SK-N-SH (cell line): ENCODE measurements around the gene NKX6-2. TPM values are rescaled to one million over a fixed set of nuclear protein-coding genes. Genes with fewer than 3 reads are reported as not detected.

Experiments used
- CTCF ChIA-PET: fragments of 300-600, 350-600 bp; formaldehyde crosslinking; extraction: SDS; loops from one replicate; lab custom pipeline; 2021; lab: Yijun Ruan, JAX
- POLR2A ChIA-PET: fragments of 350-600 bp; sonication (Branson Sonifier 250); formaldehyde crosslinking; extraction: SDS; loops from one replicate; lab custom pipeline; 2020; ENCODE audit warnings: antibody characterized with exemption, inconsistent platforms; lab: Yijun Ruan, JAX
- DNase-seq: peaks from one replicate; pipeline ENCODE4 v3.0.0; 2012
- H2AFZ ChIP-seq: fragments of 200-600 bp; sonication (generic); 2 replicates; pipeline ENCODE4 v1.8.1; 2016; ENCODE audit warnings: antibody characterized with exemption, mild to moderate bottlenecking, low read depth
- H3F3A ChIP-seq: fragments of 200-600 bp; sonication (generic); replicated peaks from 2 replicates; pipeline ENCODE3; 2016; ENCODE audit warnings: antibody characterized with exemption, mild to moderate bottlenecking; ENCODE audit not compliant: insufficient read depth
- H3K27ac ChIP-seq, 2 experiments: fragments of 200-500 bp in 1 of 2; fragments of 200-600 bp in 1 of 2; sonication (Bioruptor generic) in 1 of 2; sonication (generic), shearing (Covaris generic) in 1 of 2; 2 replicates each; pipeline versions ENCODE4 v1.5.1 to v1.6.1; 2014 to 2016; ENCODE audit warnings: low read depth in 2 of 2, inconsistent platforms in 1 of 2, low read length in 1 of 2, mild to moderate bottlenecking in 1 of 2, mixed read lengths in 1 of 2
- H3K27me3 ChIP-seq: fragments of 200-600 bp; sonication (generic), shearing (Covaris generic); 2 replicates; pipeline ENCODE4 v1.6.1; 2016; ENCODE audit warnings: mixed run types; ENCODE audit not compliant: insufficient read depth
- H3K36me3 ChIP-seq, 2 experiments: fragments of 200-500 bp in 1 of 2; fragments of 200-600 bp in 1 of 2; sonication (Bioruptor generic) in 1 of 2; sonication (generic) in 1 of 2; replicated peaks in 1 of 2; 2 replicates each; pipeline versions ENCODE3 to v1.5.1; 2014 to 2016; ENCODE audit warnings: low read length in 1 of 2, mild to moderate bottlenecking in 1 of 2; ENCODE audit not compliant: insufficient read depth in 2 of 2, control insufficient read depth in 1 of 2
- H3K4me1 ChIP-seq, 2 experiments: fragments of 200-500 bp in 1 of 2; fragments of 200-600 bp in 1 of 2; sonication (Bioruptor generic) in 1 of 2; sonication (generic), shearing (Covaris generic) in 1 of 2; 2 replicates each; pipeline versions ENCODE4 v1.5.1 to v1.6.1; 2014 to 2016; ENCODE audit warnings: low read depth in 1 of 2, low read length in 1 of 2, mixed run types in 1 of 2; ENCODE audit not compliant: insufficient read depth in 2 of 2, control insufficient read depth in 1 of 2
- H3K4me2 ChIP-seq: fragments of 200-600 bp; sonication (generic), shearing (Covaris generic); 2 replicates; pipeline ENCODE4 v1.6.1; 2017; ENCODE audit warnings: mixed run types
- H3K4me3 ChIP-seq, 2 experiments: fragments of 200-500 bp in 1 of 2; fragments of 200-600 bp in 1 of 2; sonication (Bioruptor generic) in 1 of 2; sonication (generic), shearing (Covaris generic) in 1 of 2; 2 replicates each; pipeline versions ENCODE4 v1.5.1 to v1.8.1; 2014 to 2016; ENCODE audit warnings: low read depth in 2 of 2, inconsistent platforms in 1 of 2, low read length in 1 of 2, mild to moderate bottlenecking in 1 of 2, mixed read lengths in 1 of 2, moderate library complexity in 1 of 2
- H3K79me2 ChIP-seq: fragments of 200-600 bp; sonication (generic); 2 replicates; pipeline ENCODE4 v1.8.1; 2017; ENCODE audit warnings: mild to moderate bottlenecking; ENCODE audit not compliant: insufficient read depth
- H3K9ac ChIP-seq: fragments of 200-600 bp; sonication (generic); 2 replicates; pipeline ENCODE4 v1.6.1; 2017; ENCODE audit warnings: mixed run types
- H3K9me2 ChIP-seq: fragments of 200-600 bp; sonication (generic); 2 replicates; pipeline ENCODE4 v1.6.1; 2017; ENCODE audit warnings: mixed run types
- H3K9me3 ChIP-seq: fragments of 200-600 bp; sonication (generic); 2 replicates; pipeline ENCODE4 v1.6.1; 2017; ENCODE audit warnings: mixed run types, mild to moderate bottlenecking, moderate library complexity
- H4K20me1 ChIP-seq: fragments of 200-600 bp; sonication (generic); 2 replicates; pipeline ENCODE4 v1.6.1; 2017; ENCODE audit warnings: mild to moderate bottlenecking, mixed run types; ENCODE audit not compliant: insufficient read depth
- EP300 ChIP-seq, 2 experiments: IDR thresholded peaks; 2 replicates each; pipeline versions ENCODE4 v1.4.0 to v1.6.1; 2012; ENCODE audit warnings: borderline replicate concordance in 1 of 2, low read depth in 1 of 2, low read length in 1 of 2
- EZH2phosphoT487 ChIP-seq: fragments of 200-600 bp; sonication (generic); IDR thresholded peaks from 2 replicates; pipeline ENCODE4 v1.6.1; 2017; ENCODE audit warnings: low read depth, mixed run types, mild to moderate bottlenecking, antibody characterized with exemption, moderate library complexity, borderline replicate concordance
- FOXJ3 ChIP-seq: sonication (generic); formaldehyde crosslinking; IDR thresholded peaks from 2 replicates; pipeline ENCODE4 v1.5.1; 2020; ENCODE audit warnings: mild to moderate bottlenecking, missing genetic modification reagents
- GABPA ChIP-seq: IDR thresholded peaks from 2 replicates; pipeline ENCODE4 v1.4.0; 2012; ENCODE audit warnings: low read depth, mild to moderate bottlenecking
- IRF3 ChIP-seq: fragments of 150-350 bp; IDR thresholded peaks from 2 replicates; pipeline ENCODE4 v1.6.1; 2016; ENCODE audit warnings: mild to moderate bottlenecking, low read depth, low read length
- MEF2A ChIP-seq: IDR thresholded peaks from 2 replicates; pipeline ENCODE4 v1.4.0; 2012; ENCODE audit warnings: low read depth, borderline replicate concordance
- MXI1 ChIP-seq: IDR thresholded peaks from 2 replicates; pipeline ENCODE4 v1.6.1; 2012; ENCODE audit warnings: mild to moderate bottlenecking, low read depth, low read length, improper control_type of control experiment
- RAD21 ChIP-seq: IDR thresholded peaks from 2 replicates; pipeline ENCODE4 v1.6.1; 2012; ENCODE audit warnings: mild to moderate bottlenecking, low read length
- RCOR1 ChIP-seq: fragments of 150-350 bp; IDR thresholded peaks from 2 replicates; pipeline ENCODE4 v1.6.1; 2017; ENCODE audit warnings: antibody characterized with exemption, low read length
- RFX5 ChIP-seq: IDR thresholded peaks from 2 replicates; pipeline ENCODE4 v1.6.1; 2012; ENCODE audit warnings: mild to moderate bottlenecking, improper control_type of control experiment, low read length
- RXRA ChIP-seq: IDR thresholded peaks from 2 replicates; pipeline ENCODE4 v1.4.0; 2012; ENCODE audit warnings: low read depth, mild to moderate bottlenecking, borderline replicate concordance
- TAF1 ChIP-seq: IDR thresholded peaks from 2 replicates; pipeline ENCODE4 v1.6.1; 2012; ENCODE audit warnings: low read depth, mild to moderate bottlenecking, low read length, moderate library complexity, borderline replicate concordance
- USF1 ChIP-seq: IDR thresholded peaks from 2 replicates; pipeline ENCODE4 v1.4.0; 2012; ENCODE audit warnings: low read depth, borderline replicate concordance
- ZBTB33 ChIP-seq: IDR thresholded peaks from 2 replicates; pipeline ENCODE4 v1.4.0; 2012; ENCODE audit warnings: low read depth, borderline replicate concordance
- WGBS: methylation state at CpG from one replicate; pipeline ENCODE4 v1.1.6; 2017; ENCODE audit warnings: low lambda C conversion rate; 5-methylcytosine and 5-hydroxymethylcytosine counted together
- polyA plus RNA-seq, 3 experiments: library from polyadenylated mRNA; depleted of rRNA; stranded (reverse); fragments of >200 nt; gene quantifications; 2 replicates each; pipeline ENCODE4 v1.2.3, GENCODE V29; 2012
- TF ChIP-seq, protein P1 (sequence below): fragments of 200-600 bp; sonication (generic); IDR thresholded peaks from 2 replicates; pipeline ENCODE4 v1.6.1; 2017; ENCODE audit warnings: antibody characterized with exemption, mild to moderate bottlenecking, moderate library complexity

The NKX6-2 gene
- polyA plus RNA-seq, 1 of the 3 experiments (the other 2 are of a cell fraction): not detected

- Histone ChIP-seq H3K36me3 (no peaks in the 10 kb centered on the region), H3K4me1 (no peaks in the 10 kb centered on the region; a peak in 1 of 4 replicates), H2AFZ (no peak overlapping the region), H3K27ac (no peak overlapping the region), H3K9me3 (no peaks in the 10 kb centered on the region), H3K4me3 (no peak overlapping the region), H3K79me2 (no peaks in the 10 kb centered on the region), H3K4me2 (no peak overlapping the region), H3K27me3 (no peaks in the 10 kb centered on the region; the same call in 1 of the 2 replicates), H3K9ac (no peak overlapping the region), H3K9me2 (no peaks in the 10 kb centered on the region), H4K20me1 (no peaks in the 10 kb centered on the region), H3F3A (peaks cover 4% of the 10 kb centered on the region)
- no peak for DNase-seq
- WGBS: 69% methylated on average over 22 of the region's 29 CpGs
- TF ChIP-seq RFX5 (no peak), RXRA (no peak), RCOR1 (no peak), TAF1 (no peak), FOXJ3 (CRISPR knock-in tag) (no peak), EZH2phosphoT487 (no peak), IRF3 (no peak), GABPA (no peak), MXI1 (no peak), RAD21 (no peak)
- TF ChIP-seq, protein P1, sequence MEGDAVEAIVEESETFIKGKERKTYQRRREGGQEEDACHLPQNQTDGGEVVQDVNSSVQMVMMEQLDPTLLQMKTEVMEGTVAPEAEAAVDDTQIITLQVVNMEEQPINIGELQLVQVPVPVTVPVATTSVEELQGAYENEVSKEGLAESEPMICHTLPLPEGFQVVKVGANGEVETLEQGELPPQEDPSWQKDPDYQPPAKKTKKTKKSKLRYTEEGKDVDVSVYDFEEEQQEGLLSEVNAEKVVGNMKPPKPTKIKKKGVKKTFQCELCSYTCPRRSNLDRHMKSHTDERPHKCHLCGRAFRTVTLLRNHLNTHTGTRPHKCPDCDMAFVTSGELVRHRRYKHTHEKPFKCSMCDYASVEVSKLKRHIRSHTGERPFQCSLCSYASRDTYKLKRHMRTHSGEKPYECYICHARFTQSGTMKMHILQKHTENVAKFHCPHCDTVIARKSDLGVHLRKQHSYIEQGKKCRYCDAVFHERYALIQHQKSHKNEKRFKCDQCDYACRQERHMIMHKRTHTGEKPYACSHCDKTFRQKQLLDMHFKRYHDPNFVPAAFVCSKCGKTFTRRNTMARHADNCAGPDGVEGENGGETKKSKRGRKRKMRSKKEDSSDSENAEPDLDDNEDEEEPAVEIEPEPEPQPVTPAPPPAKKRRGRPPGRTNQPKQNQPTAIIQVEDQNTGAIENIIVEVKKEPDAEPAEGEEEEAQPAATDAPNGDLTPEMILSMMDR: no peak
- ChIA-PET CTCF (no interaction called here), POLR2A (no interaction called here)
Observed at GRCh38 chr10:132827861-132828539, 42.1 kb upstream of the NKX6-2 start.

DNA sequence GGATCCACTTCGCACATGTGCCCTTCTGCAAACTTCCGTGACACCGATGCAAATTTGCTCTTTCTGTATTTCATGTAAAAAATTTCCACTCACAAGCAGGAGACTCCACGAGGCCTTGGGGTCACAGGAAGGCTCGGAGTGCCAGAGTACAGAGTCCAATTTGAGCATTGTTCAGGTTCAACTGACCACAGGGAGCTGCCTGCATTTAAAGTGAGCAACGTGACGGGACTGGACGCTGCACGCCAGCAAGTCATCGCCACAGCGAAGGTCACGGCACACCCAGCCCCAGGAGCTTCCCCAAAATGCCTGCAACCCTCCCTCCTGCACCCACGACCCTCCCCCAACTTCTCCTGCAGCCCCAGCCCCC, 41.5 kb upstream of the NKX6-2 start:
- no peak overlapping the region for H3K27ac ChIP-seq
- no peaks in the 10 kb centered on the region for H3K79me2 ChIP-seq
- 48% methylated on average over 7 of the region's 13 CpGs for WGBS
- DNase-seq: no peak
- H3K9me2 ChIP-seq: no peaks in the 10 kb centered on the region
- no peaks in the 10 kb centered on the region for H3K36me3 ChIP-seq
- H3K4me3 ChIP-seq: no peak overlapping the region
- CTCF ChIA-PET: no interaction called here
- no peak overlapping the region for H3K4me2 ChIP-seq
- H4K20me1 ChIP-seq: no peaks in the 10 kb centered on the region
- no peak for TF ChIP-seq USF1
- TF ChIP-seq EZH2phosphoT487: no peak
- TF ChIP-seq EP300 (IDR thresholded peaks at IDR 0.05; ENCODE audit: borderline replicate concordance in 1 of 2, low read depth in 1 of 2, low read length in 1 of 2): no peak
- no peak for TF ChIP-seq MXI1
- no peak for TF ChIP-seq MEF2A
- TF ChIP-seq RFX5: no peak
- no peak for TF ChIP-seq ZBTB33
- no peak overlapping the region for H3K9ac ChIP-seq
- H2AFZ ChIP-seq: no peak overlapping the region
- H3K4me1 ChIP-seq: no peaks in the 10 kb centered on the region; a peak in 1 of 4 replicates
- no peaks in the 10 kb centered on the region for H3K9me3 ChIP-seq
- peaks cover 4% of the 10 kb centered on the region for H3F3A ChIP-seq
- POLR2A ChIA-PET: no interaction called here
- no peaks in the 10 kb centered on the region; the same call in 1 of the 2 replicates for H3K27me3 ChIP-seq
